Osteocyte (in vitro differentiated cells): ENCODE results near the gene ATP8A2. TPM values are rescaled to one million over a fixed set of nuclear protein-coding genes. Genes with fewer than 3 reads are reported as not detected.

Experiments
- DNase-seq: peaks from one replicate; pipeline ENCODE4 v3.0.0; 2021; ENCODE audit warnings: mixed read lengths; ENCODE audit not compliant: unreplicated experiment; ENCODE audit errors: extremely low spot score
- H3K27ac Mint-ChIP-seq: one replicate; pipeline ENCODE4 v1.8.0; 2021; ENCODE audit warnings: mild to moderate bottlenecking, mixed read lengths; ENCODE audit not compliant: unreplicated experiment
- H3K27me3 Mint-ChIP-seq: one replicate; pipeline ENCODE4 v1.8.0; 2021; ENCODE audit warnings: mixed read lengths; ENCODE audit not compliant: unreplicated experiment
- H3K36me3 Mint-ChIP-seq: one replicate; pipeline ENCODE4 v1.8.0; 2021; ENCODE audit warnings: mixed read lengths; ENCODE audit not compliant: unreplicated experiment
- H3K4me1 Mint-ChIP-seq: one replicate; pipeline ENCODE4 v1.8.0; 2021; ENCODE audit warnings: mixed read lengths; ENCODE audit not compliant: unreplicated experiment
- H3K4me3 Mint-ChIP-seq: one replicate; pipeline ENCODE4 v1.8.0; 2021; ENCODE audit warnings: mild to moderate bottlenecking, moderate library complexity, mixed read lengths; ENCODE audit not compliant: unreplicated experiment
- H3K9me3 Mint-ChIP-seq: one replicate; pipeline ENCODE4 v1.8.0; 2021; ENCODE audit warnings: mixed read lengths; ENCODE audit not compliant: unreplicated experiment
- total RNA-seq: library from RNA; stranded (reverse); gene quantifications from 2 replicates; pipeline ENCODE4 v1.2.1, GENCODE V29; 2021
- TF ChIP-seq, protein P1 (sequence below): fragments of 200-600 bp; sonication (generic); IDR thresholded peaks from 2 replicates; pipeline ENCODE4 v1.5.0; 2021; ENCODE audit warnings: antibody characterized with exemption, mild to moderate bottlenecking, moderate library complexity

ATP8A2 gene
- total RNA-seq, 1 donor from 2014 or later: 1.1 TPM

DNA sequence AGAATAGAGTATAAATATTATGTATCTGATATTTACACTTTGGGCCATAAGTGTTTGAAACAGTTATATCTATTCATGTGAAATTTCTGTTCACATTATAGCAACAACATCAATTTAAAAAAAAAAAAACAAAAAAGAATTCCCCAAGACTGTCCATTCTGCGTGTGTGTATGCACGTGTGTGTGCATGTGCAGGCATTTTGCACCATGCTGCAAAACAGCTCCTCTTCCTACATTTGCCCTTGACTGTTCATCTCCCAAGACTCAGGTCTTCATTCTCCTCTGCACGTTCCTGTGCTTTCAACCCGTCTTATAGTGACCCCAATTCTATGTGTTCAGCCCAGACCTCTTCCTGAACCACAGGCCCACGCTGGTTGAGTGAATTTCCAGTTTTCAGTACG lies 530.7 kb downstream of the ATP8A2 start:
- H3K27ac Mint-ChIP-seq: peak overlapping the region; percentile 12
- peaks cover 26% of the 10 kb centered on the region for H3K4me1 Mint-ChIP-seq
- TF ChIP-seq, protein P1, sequence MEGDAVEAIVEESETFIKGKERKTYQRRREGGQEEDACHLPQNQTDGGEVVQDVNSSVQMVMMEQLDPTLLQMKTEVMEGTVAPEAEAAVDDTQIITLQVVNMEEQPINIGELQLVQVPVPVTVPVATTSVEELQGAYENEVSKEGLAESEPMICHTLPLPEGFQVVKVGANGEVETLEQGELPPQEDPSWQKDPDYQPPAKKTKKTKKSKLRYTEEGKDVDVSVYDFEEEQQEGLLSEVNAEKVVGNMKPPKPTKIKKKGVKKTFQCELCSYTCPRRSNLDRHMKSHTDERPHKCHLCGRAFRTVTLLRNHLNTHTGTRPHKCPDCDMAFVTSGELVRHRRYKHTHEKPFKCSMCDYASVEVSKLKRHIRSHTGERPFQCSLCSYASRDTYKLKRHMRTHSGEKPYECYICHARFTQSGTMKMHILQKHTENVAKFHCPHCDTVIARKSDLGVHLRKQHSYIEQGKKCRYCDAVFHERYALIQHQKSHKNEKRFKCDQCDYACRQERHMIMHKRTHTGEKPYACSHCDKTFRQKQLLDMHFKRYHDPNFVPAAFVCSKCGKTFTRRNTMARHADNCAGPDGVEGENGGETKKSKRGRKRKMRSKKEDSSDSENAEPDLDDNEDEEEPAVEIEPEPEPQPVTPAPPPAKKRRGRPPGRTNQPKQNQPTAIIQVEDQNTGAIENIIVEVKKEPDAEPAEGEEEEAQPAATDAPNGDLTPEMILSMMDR: no peak
- H3K9me3 Mint-ChIP-seq: peaks cover 7% of the 10 kb centered on the region
- DNase-seq: no peak
- no peak overlapping the region for H3K4me3 Mint-ChIP-seq
- no peaks in the 10 kb centered on the region for H3K27me3 Mint-ChIP-seq
- H3K36me3 Mint-ChIP-seq: peaks cover 2% of the 10 kb centered on the region

GRCh38 chr13:25902891-25903341 lies 531.1 kb downstream of the ATP8A2 start:
- TF ChIP-seq, protein P1: no peak
- Mint-ChIP-seq H3K4me3 (no peak overlapping the region), H3K36me3 (no peaks in the 10 kb centered on the region), H3K27me3 (no peaks in the 10 kb centered on the region), H3K27ac (peak overlapping the region; percentile 12), H3K4me1 (peaks cover 26% of the 10 kb centered on the region), H3K9me3 (peaks cover 3% of the 10 kb centered on the region)
- no peak for DNase-seq

GRCh38 chr13:25904830-25905229 lies 533.1 kb downstream of the ATP8A2 start:
- no peaks in the 10 kb centered on the region for H3K27me3 Mint-ChIP-seq
- peaks cover 27% of the 10 kb centered on the region for H3K4me1 Mint-ChIP-seq
- H3K36me3 Mint-ChIP-seq: peaks cover 2% of the 10 kb centered on the region
- H3K4me3 Mint-ChIP-seq: no peak overlapping the region
- DNase-seq: no peak
- no peaks in the 10 kb centered on the region for H3K9me3 Mint-ChIP-seq
- H3K27ac Mint-ChIP-seq: no peak overlapping the region
- TF ChIP-seq, protein P1: no peak

- Mint-ChIP-seq H3K27me3 (no peaks in the 10 kb centered on the region), H3K9me3 (no peaks in the 10 kb centered on the region), H3K36me3 (peaks cover 2% of the 10 kb centered on the region), H3K27ac (no peak overlapping the region), H3K4me1 (peaks cover 23% of the 10 kb centered on the region), H3K4me3 (no peak overlapping the region)
- DNase-seq: no peak
- TF ChIP-seq, protein P1: no peak
Observed at GRCh38 chr13:25905611-25906010, 533.8 kb downstream of the ATP8A2 start.

GRCh38 chr13:25906191-25906661 lies 534.5 kb downstream of the ATP8A2 start:
- no peak for DNase-seq
- TF ChIP-seq, protein P1: no peak
- Mint-ChIP-seq H3K4me1 (peaks cover 18% of the 10 kb centered on the region), H3K27me3 (no peaks in the 10 kb centered on the region), H3K9me3 (no peaks in the 10 kb centered on the region), H3K27ac (no peak overlapping the region), H3K36me3 (peaks cover 2% of the 10 kb centered on the region), H3K4me3 (no peak overlapping the region)
